GM18951 (cell line): Measurements from ENCODE around the gene APBB2.

Source experiments
- POLR2A ChIP-seq: IDR thresholded peaks from 4 replicates; pipeline ENCODE4 v1.6.1; 2011; ENCODE audit warnings: mild to moderate bottlenecking; ENCODE audit not compliant: insufficient read length, insufficient read depth; ENCODE audit errors: extremely low read depth
- in situ Hi-C: fragments of 300-500 bp; cut with MboI; formaldehyde crosslinking; loops from one replicate; pipeline ENCODE4 v1.12.0; 2022; ENCODE audit warnings: low sequenced_read_pairs, mixed read lengths, inconsistent platforms; ENCODE audit not compliant: unreplicated experiment

APBB2 gene

DNA sequence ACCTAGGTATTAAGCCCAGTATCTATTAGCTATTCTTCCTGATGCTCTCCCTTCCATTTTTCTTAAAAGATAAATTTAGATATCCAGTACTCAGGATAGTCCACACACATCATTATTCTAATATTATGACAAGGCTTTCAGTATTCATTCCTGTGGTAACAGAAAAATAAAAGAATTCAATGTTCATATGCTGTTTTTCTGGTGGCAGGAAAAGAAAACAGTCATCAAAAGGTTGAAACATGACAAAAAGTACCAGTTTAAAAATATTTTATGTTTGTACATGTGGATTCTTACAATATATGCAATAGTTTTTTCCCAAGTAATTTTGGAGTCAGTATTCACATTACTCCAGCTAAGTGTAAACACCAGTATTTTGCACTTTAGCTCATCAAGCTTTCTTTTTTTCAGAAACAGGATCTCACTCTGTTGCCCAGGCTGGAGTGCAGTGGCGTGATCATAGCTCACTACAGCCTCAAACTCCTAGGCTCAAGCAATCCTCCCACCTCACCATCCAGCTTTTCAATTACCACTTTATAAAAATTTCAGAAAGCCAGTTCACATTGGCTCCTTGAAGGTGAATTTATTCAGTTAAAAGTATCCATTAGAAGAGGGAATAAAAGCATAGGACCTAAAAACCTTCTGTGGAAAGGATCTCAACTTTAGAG lies 2.3 kb downstream of the APBB2 start:
- in situ Hi-C loops = no loop called here
- TF ChIP-seq POLR2A = no peak

DNA sequence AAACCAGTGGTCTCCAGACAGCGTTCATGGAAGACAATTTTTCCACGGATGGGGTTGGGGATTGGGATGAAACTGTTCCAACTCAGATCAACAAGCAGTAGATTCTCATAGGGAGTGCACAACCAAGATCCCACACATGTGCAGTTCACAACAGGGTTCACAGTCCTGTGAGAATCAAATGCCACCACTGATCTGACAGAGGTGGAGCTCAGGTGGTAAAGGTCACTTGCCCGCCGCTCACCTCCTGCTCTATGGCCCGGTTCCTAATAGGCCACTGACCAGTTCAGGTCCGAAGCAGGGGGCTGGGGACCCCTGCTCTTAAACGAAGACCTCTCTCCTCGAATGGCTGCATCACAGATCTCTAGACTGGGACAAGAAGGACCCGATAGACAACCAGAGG lies 4.4 kb downstream of the APBB2 start:
- TF ChIP-seq POLR2A = no peak
- in situ Hi-C loops = no loop called here

DNA sequence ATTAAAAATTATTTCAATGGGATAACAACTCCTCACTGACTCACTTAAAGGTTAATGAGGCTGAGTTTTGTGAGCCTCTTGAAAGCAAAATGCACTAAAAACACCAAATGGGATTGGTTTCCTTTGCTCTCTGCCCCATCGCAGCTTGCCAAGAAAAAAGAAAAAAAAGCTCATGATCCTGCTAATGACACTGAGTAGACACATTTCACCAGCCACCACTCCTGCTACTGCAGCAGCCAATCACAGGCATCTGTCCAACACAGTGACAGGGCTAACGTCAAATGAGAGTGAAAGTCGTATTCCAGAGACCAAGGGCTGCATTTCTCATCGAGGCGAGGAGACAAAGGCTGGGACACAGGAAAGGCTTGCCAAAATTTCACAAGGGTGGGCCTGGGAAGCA lies 5.2 kb downstream of the APBB2 start:
- in situ Hi-C loops = no loop called here
- TF ChIP-seq POLR2A = no peak

DNA sequence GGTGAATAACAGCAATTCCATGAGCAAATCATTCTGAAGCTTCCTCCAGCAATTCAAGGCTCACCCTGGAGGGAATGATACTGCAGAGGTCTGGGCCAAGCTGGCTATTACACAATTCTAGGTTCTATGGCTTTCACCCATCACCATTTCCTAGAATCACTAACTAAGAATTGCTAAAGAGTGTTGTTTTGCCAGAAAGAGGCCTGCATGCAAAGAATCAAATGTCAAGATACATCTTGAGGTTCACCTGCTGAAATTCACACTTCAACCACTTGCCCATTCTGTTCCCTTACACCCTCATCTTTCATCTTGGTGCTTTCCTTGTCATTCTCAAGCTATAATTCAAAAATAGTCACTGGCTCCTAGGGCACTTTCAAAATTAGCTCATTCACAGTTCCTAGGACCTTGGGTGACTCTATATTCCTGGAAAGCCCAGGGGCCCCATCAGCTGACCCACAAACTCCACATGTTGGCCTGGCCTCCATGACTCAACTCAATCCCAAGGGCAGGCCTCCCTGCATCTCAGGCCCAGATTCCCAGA lies 7.0 kb downstream of the APBB2 start:
- no peak for TF ChIP-seq POLR2A
- in situ Hi-C loops = no loop called here

DNA sequence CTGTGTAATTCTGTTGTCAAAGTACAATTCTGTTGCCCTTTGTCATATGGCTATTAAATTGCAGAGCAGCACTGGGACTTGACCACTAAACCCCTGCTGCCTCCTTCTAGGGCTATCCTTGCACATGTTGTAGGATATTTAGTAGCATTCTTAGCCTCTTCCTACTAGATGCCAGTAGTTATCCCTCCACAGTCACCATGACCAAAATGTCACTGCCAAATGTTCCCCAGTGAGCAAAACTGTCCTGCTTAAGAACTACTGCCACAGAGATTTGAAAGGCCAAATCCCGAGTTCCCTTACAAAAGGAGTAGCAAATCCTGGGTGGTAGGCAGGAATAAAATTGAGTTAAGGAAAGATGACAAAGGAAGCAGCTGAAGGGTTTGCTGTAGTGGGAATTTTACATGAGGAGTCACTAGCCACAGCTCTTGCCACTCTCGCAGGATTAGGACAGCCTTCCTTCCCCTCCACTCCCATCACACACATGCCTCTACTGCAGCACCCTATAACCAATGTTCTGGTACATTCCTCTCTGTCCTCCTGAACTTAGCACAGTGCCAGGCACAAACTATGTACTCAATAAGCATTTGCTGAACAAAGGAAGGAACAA lies 8.4 kb downstream of the APBB2 start:
- in situ Hi-C loops = no loop called here
- TF ChIP-seq POLR2A = no peak

DNA sequence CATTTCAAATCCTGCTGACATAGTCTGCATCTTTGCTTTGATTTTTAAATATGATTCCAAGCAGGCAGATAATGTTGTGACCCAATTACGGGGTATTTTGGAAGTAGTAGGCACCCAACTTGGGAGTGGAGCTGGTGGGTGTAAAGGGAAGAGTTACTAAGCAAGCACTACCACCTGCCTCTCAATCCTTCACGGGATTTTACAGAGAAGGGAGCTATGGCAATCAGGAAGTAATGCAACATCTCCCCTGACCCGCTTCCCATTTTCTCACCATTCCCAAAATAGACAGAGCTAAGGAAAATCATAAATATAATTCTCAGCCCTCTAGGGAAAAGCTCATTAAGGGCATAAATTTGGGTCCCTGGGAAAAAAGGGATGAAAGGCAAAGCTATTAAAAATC lies 9.2 kb downstream of the APBB2 start:
- TF ChIP-seq POLR2A = no peak
- in situ Hi-C loops = no loop called here

DNA sequence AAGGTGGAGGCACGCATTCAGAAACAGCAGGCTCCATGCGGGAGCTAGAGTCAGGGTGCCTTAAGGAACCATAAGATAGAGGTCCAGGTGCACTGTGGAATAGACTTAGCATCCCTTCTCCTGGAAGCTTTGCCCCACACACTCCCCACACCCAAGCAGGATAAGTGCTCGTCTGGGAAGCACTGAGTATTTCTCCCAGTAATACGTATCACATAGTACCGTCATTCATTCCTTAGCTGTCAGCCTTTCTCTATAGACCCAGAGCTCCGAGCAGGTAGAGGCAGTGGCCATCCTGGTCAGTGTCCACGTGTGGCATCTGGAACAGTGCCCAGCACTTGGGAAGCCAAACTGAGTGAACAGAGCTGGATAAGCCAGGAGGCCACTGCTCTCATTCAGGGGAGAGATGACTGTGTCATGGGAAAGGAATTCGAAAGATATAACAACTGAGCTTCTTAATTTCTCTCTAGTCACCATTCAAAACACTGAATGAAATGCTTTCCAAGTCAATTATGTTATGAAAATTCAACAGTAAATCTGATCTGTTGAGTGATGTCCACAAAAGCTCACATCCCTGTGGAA lies 9.9 kb downstream of the APBB2 start:
- TF ChIP-seq POLR2A = no peak
- in situ Hi-C loops = no loop called here

DNA sequence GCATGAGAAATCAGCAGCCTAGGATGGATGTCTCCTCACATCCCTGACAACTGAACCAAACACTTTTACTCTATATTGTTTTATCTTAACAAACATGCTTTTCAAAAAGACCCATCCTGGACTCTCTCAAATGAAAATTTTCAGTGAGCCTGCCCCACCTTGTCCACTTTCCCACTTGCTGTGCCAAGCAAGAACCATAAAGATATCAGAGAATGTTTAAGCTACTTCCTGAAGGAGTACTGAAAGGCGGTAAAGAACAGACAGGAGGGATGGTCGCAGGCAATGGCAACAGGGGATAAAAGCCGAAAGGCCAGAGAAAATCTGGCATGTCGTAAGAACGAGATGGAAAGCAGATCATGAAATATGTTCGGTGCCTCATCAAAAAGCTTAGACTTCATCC lies 10.5 kb downstream of the APBB2 start:
- in situ Hi-C loops = no loop called here
- no peak for TF ChIP-seq POLR2A

DNA sequence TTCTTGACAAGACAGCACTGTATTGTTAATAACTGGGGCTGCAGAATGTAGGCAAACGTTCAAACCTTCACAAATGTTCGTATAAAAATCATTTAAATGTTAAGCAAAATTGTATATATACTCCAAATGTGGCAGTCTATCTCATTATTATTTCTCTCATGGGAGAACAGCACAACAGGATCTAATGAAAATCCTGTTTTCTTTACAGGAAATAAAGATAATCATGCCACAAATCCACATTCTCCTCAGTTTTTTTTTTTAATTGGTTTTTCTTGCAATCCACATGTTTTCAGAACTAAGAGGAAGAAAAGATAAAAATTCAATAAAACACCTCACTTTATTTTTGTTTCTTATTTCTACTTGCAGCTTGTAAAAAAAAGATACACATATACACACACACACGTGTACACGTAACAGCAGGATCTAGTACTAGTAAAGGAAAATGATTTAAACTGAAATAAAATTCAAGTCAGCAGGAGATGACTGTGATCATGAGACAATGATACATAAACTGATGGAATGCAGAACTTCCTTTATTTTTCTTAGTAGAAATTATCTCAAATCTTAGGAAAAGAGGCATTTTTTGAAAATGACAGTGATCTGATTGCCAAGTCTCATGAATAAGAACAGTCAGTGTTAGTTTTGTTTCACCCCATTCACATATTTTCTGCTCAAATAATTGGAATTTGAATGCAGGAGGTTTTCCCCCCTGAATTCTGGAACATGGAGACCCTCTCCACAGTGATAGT lies 11.3 kb downstream of the APBB2 start:
- in situ Hi-C loops = no loop called here

DNA sequence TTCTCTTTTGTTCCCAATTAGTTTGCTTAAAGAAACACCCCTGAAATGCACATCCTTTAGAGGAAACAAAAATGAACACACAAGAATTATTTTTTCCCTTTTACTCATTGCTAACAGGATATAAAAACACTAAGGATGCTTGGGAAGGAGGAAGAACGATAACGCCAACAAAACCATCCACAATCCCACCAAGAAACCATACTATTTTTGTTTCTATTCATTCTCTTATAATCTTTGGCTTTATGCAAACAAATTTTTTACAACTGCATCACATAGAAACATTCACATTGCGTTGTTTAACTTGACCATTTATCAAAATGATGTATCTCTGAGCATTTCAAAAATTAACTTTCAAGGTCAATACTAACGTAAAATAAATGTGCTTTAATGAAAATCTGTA lies 12.0 kb downstream of the APBB2 start:
- in situ Hi-C loops = no loop called here
- TF ChIP-seq POLR2A = no peak

More for the DNA sequence above, 11.3 kb downstream of the APBB2 start:
- no peak for TF ChIP-seq POLR2A

DNA sequence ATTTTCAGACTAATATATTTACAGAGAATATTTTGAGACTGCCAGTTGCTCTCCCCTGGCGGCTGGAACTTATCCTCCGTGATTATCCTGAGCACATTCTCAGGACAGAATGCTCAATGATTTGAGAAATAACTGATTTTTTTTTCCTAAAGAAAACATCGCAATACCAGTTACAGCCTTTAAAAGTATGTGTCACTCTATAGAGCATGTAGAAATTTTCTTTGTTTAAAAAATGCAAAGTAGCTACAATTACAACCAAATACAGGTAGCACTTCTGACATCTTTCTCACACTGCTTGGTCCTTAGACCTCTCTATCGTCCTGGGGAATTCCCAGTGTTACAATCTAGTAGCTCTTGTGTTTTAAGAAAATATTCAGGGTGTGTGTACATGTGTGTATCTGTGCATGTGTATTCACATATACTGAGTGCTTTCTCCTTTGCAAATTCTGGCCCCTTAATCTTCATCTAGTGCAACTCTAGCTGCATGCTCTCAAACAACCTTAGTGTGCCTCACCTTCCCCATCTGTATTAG lies 13.8 kb downstream of the APBB2 start:
- TF ChIP-seq POLR2A = no peak
- in situ Hi-C loops = no loop called here

DNA sequence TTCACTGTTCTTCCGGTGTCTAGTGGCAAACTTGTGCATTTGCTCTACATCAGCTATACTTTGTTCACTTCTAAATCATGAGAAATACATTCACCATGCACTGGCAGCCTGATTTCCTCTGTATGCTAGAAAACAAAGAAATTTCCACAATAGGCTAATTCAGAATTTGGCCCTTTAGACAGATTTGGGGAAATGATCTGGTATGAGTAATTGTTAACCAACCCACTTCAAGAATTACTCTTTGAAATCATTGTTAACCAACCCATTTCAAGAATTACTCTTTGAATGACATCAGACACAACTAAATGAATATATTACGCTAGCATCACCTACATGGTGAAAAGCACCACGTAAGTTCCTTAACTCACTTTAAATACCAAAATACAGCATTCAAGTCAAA lies 14.6 kb downstream of the APBB2 start:
- in situ Hi-C loops = no loop called here
- TF ChIP-seq POLR2A = no peak

DNA sequence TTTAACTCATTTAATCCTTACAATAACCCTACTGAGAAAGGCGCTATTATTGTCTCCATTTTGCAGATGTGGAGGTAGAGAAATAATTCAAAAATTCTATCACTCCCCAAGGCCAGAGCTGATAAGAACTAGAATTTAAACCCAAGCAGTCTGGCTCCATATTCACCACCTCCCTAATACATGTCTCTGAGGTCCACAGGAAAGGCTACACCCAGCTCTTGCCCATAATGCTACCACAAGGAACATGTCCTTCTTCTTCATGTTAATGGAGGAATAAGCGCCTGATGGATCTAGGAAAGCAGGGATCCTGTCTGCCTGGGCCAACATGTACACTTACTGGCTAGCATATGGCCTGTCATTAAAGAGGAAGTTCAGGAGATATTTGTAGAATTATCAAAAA lies 16.3 kb downstream of the APBB2 start:
- TF ChIP-seq POLR2A = no peak
- in situ Hi-C loops = no loop called here
